Ascending aorta (tissue), 2 donors: Measurements from ENCODE around the gene KLRF2. TPM values are rescaled to one million over a fixed set of nuclear protein-coding genes. Genes with fewer than 3 reads are reported as not detected.
"Not testable (repeated sequence)": the region's sequence is repeated elsewhere in the genome, so short reads cannot be mapped to it uniquely, and the experiment has no call there.

Experiments
- DNase-seq, 2 donors: peaks; one replicate each; pipeline ENCODE4 v3.0.0-alpha.2; 2019; ENCODE audit warnings: low spot score in 2 of 2
- H3K27ac ChIP-seq, 2 donors: fragments of 200-600 bp; sonication (generic); one replicate each; pipeline ENCODE4 v1.5.1; 2016 to 2017; ENCODE audit warnings: mild to moderate bottlenecking in 1 of 2
- H3K27me3 ChIP-seq: fragments of 200-600 bp; sonication (generic); one replicate; pipeline ENCODE4 v1.5.1; 2017
- H3K36me3 ChIP-seq, 2 donors: fragments of 200-600 bp; sonication (generic); one replicate each; pipeline ENCODE4 v1.5.1; 2016
- H3K4me1 ChIP-seq, 2 donors: fragments of 200-600 bp; sonication (generic); one replicate each; pipeline ENCODE4 v1.5.1; 2016 to 2017; ENCODE audit warnings: mild to moderate bottlenecking in 1 of 2
- H3K4me3 ChIP-seq, 2 donors: fragments of 200-600 bp; sonication (generic); one replicate each; pipeline ENCODE4 v1.5.1; 2016 to 2017; ENCODE audit warnings: mild to moderate bottlenecking in 1 of 2
- H3K9me3 ChIP-seq, 2 donors: fragments of 200-600 bp; sonication (generic); one replicate each; pipeline ENCODE4 v1.5.1; 2016
- CTCF ChIP-seq, 3 experiments: fragments of 200-600 bp in 2 of 3; fragments of 450-650 bp in 1 of 3; sonication (generic) in 2 of 3; IDR thresholded peaks; one replicate each; pipeline ENCODE4 v1.5.1; 2016 to 2019; ENCODE audit warnings: antibody characterized with exemption in 3 of 3, mild to moderate bottlenecking in 1 of 3, moderate library complexity in 1 of 3
- intact Hi-C: fragments of 100-400 bp; cut with DNase I; formaldehyde crosslinking; loops from one replicate; pipeline ENCODE4 v1.15.1; 2023
- total RNA-seq: library from RNA; depleted of rRNA; stranded (reverse); fragments of >200 nt; gene quantifications from one replicate; pipeline ENCODE4 v1.1.0, GENCODE V29; 2016

The KLRF2 gene
- total RNA-seq, 1 donor from 2014 or later, result not detected

GRCh38 chr12:9872162-9872561 lies 9.1 kb upstream of the KLRF2 start:
- H3K9me3 ChIP-seq, result no peaks in the 10 kb centered on the region
- H3K4me3 ChIP-seq, result no peak overlapping the region
- no peaks in the 10 kb centered on the region for H3K36me3 ChIP-seq
- intact Hi-C loops, result no loop called here
- H3K4me1 ChIP-seq, result no peaks in the 10 kb centered on the region
- DNase-seq, result no peak
- no peak overlapping the region for H3K27ac ChIP-seq
- no peak for TF ChIP-seq CTCF (IDR thresholded peaks at IDR 0.05)
- H3K27me3 ChIP-seq, result no peaks in the 10 kb centered on the region

GRCh38 chr12:9872742-9873141 lies 8.5 kb upstream of the KLRF2 start:
- no peaks in the 10 kb centered on the region for H3K4me1 ChIP-seq
- no peaks in the 10 kb centered on the region for H3K36me3 ChIP-seq
- H3K9me3 ChIP-seq, result no peaks in the 10 kb centered on the region
- H3K4me3 ChIP-seq, result no peak overlapping the region
- H3K27ac ChIP-seq, result no peak overlapping the region
- DNase-seq, result no peak
- no peak for TF ChIP-seq CTCF (IDR thresholded peaks at IDR 0.05)
- H3K27me3 ChIP-seq, result no peaks in the 10 kb centered on the region
- intact Hi-C loops, result no loop called here

- H3K4me1 ChIP-seq, H3K4me3 ChIP-seq, H3K27me3 ChIP-seq, H3K27ac ChIP-seq, H3K9me3 ChIP-seq, intact Hi-C loops, DNase-seq, H3K36me3 ChIP-seq: not testable (repeated sequence)
Measured at GRCh38 chr12:9876120-9876519, 5.2 kb upstream of the KLRF2 start.

- Histone ChIP-seq H3K4me3 (no peak overlapping the region), H3K9me3 (no peaks in the 10 kb centered on the region), H3K27ac (no peak overlapping the region), H3K27me3 (no peaks in the 10 kb centered on the region), H3K36me3 (no peaks in the 10 kb centered on the region), H3K4me1 (no peaks in the 10 kb centered on the region)
- intact Hi-C loops, result no loop called here
- no peak for DNase-seq
- TF ChIP-seq CTCF (IDR thresholded peaks at IDR 0.05), result no peak
Measured at GRCh38 chr12:9880532-9881078, 684 bp upstream of the KLRF2 start.

- no peak overlapping the region for H3K27ac ChIP-seq
- no peaks in the 10 kb centered on the region for H3K9me3 ChIP-seq
- no peak for DNase-seq
- TF ChIP-seq CTCF (IDR thresholded peaks at IDR 0.05), result no peak
- intact Hi-C loops, result no loop called here
- no peak overlapping the region for H3K4me3 ChIP-seq
- H3K4me1 ChIP-seq, result no peaks in the 10 kb centered on the region
- no peaks in the 10 kb centered on the region for H3K27me3 ChIP-seq
- H3K36me3 ChIP-seq, result no peaks in the 10 kb centered on the region
Measured at GRCh38 chr12:9881988-9882387, 699 bp downstream of the KLRF2 start.

GRCh38 chr12:9883175-9883574 lies 1.9 kb downstream of the KLRF2 start:
- Histone ChIP-seq H3K4me1 (no peaks in the 10 kb centered on the region), H3K27ac (no peak overlapping the region), H3K9me3 (no peaks in the 10 kb centered on the region), H3K4me3 (no peak overlapping the region), H3K27me3 (no peaks in the 10 kb centered on the region), H3K36me3 (no peaks in the 10 kb centered on the region)
- DNase-seq, result no peak
- intact Hi-C loops, result no loop called here
- no peak for TF ChIP-seq CTCF (IDR thresholded peaks at IDR 0.05)
